GM12878 (cell line): ENCODE results near the gene ATXN7L1.

ENCODE experiments used
- KAT2A ChIP-seq: conservative IDR thresholded peaks from 2 replicates; pipeline ENCODE4 v1.6.1; 2011; ENCODE audit warnings: low read depth, low read length; ENCODE audit not compliant: control insufficient read depth
- PAX5 ChIP-seq: IDR thresholded peaks from 2 replicates; pipeline ENCODE4 v1.6.1; 2011; ENCODE audit warnings: low read depth, low read length, borderline replicate concordance
- TAF1 ChIP-seq: IDR thresholded peaks from 2 replicates; pipeline ENCODE4 v1.6.1; 2011; ENCODE audit warnings: mild to moderate bottlenecking, low read depth, low read length, borderline replicate concordance
- TARDBP ChIP-seq: IDR thresholded peaks from 2 replicates; pipeline ENCODE4 v1.6.1; 2016; ENCODE audit warnings: borderline replicate concordance
- ZBTB4 ChIP-seq: fragments of 450-650 bp; formaldehyde crosslinking; IDR thresholded peaks from 2 replicates; pipeline ENCODE4 v1.4.0; 2022; ENCODE audit warnings: mild to moderate bottlenecking, moderate library complexity
- ZNF207 ChIP-seq: fragments of 450-650 bp; IDR thresholded peaks from 2 replicates; pipeline ENCODE4 v1.6.1; 2014; ENCODE audit warnings: antibody characterized with exemption, mild to moderate bottlenecking, borderline replicate concordance
- TF ChIP-seq, protein P1 (sequence below), 3 experiments: IDR thresholded peaks in 2 of 3; conservative IDR thresholded peaks in 1 of 3; 2 replicates each; pipeline ENCODE4 v1.5.1; 2011; ENCODE audit warnings: low read depth in 3 of 3, low read length in 3 of 3, mild to moderate bottlenecking in 3 of 3, control low read depth in 2 of 3, moderate library complexity in 2 of 3, inconsistent platforms in 1 of 3, mixed read lengths in 1 of 3; ENCODE audit not compliant: control insufficient read depth in 2 of 3, insufficient read depth in 1 of 3; ENCODE audit errors: extremely low read depth in 1 of 3

- TF ChIP-seq PAX5 (no peak), KAT2A (no peak), TARDBP (no peak), TAF1 (no peak), ZNF207 (no peak), ZBTB4 (CRISPR knock-in tag) (no peak)
- TF ChIP-seq, protein P1, sequence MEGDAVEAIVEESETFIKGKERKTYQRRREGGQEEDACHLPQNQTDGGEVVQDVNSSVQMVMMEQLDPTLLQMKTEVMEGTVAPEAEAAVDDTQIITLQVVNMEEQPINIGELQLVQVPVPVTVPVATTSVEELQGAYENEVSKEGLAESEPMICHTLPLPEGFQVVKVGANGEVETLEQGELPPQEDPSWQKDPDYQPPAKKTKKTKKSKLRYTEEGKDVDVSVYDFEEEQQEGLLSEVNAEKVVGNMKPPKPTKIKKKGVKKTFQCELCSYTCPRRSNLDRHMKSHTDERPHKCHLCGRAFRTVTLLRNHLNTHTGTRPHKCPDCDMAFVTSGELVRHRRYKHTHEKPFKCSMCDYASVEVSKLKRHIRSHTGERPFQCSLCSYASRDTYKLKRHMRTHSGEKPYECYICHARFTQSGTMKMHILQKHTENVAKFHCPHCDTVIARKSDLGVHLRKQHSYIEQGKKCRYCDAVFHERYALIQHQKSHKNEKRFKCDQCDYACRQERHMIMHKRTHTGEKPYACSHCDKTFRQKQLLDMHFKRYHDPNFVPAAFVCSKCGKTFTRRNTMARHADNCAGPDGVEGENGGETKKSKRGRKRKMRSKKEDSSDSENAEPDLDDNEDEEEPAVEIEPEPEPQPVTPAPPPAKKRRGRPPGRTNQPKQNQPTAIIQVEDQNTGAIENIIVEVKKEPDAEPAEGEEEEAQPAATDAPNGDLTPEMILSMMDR (IDR thresholded peaks at IDR 0.05 in 2 of 3, conservative IDR thresholded peaks at IDR 0.05 in 1 of 3; ENCODE audit: control insufficient read depth in 2 of 3, extremely low read depth in 1 of 3, insufficient read depth in 1 of 3, low read depth in 3 of 3, low read length in 3 of 3) = no peak
Observed at GRCh38 chr7:105897999-105898398, 21.6 kb upstream of the ATXN7L1 start.
